Measurements from ENCODE around the gene GLG1. TPM values are rescaled to one million over a fixed set of nuclear protein-coding genes. Genes with fewer than 3 reads are reported as not detected.

GLG1 gene
- total RNA-seq, 1 donor from 2014 or later: 153 TPM

DNA sequence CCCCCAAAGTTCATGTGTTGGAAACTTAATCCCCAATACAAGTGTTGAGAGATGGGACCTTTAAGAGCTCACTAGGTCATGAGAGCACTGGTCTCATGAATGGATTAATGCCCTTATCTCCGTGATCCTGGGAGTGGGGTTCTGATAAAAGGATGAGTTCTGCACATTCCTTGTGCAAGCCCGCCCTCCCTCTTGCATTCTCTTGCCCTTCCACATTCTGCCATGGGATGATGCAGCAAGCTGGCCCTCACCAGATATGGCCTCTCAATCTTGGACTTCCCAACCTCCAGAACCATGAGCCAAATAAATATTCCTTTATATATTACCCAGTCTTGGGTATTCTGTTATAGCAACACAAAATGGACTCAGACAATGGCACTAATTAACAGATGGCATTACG lies 14.1 kb downstream of the GLG1 start:
- TF ChIP-seq CTCF (IDR thresholded peaks at IDR 0.05; ENCODE audit: unreplicated experiment): no peak
- peaks cover 4% of the 10 kb centered on the region for H3K36me3 Mint-ChIP-seq (ENCODE audit: low read depth, unreplicated experiment)
- no peak for DNase-seq (ENCODE audit: low spot score)
- H3K27me3 Mint-ChIP-seq (ENCODE audit: unreplicated experiment): peaks cover 1% of the 10 kb centered on the region
- no peaks in the 10 kb centered on the region for H3K9me3 Mint-ChIP-seq (ENCODE audit: unreplicated experiment)
- H3K4me3 Mint-ChIP-seq (ENCODE audit: unreplicated experiment): no peak overlapping the region
- H3K4me1 Mint-ChIP-seq (ENCODE audit: unreplicated experiment): no peaks in the 10 kb centered on the region
- H3K27ac Mint-ChIP-seq (ENCODE audit: unreplicated experiment): no peak overlapping the region

DNA sequence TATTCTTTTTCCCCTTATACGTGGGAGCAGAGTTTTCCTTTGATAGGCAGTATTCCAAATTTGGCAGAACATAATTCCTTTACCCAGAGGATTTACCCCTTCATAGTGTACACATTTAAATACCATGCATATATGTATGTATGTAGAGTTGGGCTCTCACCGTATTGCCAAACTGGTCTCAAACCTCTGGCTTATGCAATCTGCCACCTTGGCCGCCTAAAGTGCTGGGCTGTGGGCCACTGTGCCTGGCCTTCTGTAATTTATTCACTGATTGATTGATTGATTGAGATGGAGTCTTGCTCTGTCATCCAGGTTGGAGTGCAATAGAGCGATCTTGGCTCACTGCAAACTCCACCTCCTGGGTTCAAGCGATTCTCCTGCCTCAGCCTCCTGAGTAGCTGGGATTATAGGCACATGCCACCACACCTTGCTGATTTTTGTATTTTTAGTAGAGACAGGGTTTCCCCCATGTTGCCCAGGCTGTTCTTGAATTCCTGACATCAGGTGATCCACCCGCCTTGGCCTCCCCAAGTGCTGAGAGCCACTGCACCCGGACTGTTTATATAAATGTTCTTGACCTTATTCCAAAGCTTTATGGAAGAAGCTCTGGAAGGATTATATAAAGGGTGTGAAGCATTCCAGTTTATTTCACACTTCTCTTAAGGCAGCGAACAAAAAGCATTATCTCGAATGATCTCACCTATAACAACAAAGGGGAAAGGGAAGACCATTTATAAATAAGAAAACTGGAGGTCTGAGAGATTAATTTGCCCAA lies 14.9 kb downstream of the GLG1 start:
- no peak overlapping the region for H3K4me3 Mint-ChIP-seq (ENCODE audit: unreplicated experiment)
- no peaks in the 10 kb centered on the region for H3K4me1 Mint-ChIP-seq (ENCODE audit: unreplicated experiment)
- peaks cover 1% of the 10 kb centered on the region for H3K27me3 Mint-ChIP-seq (ENCODE audit: unreplicated experiment)
- DNase-seq (ENCODE audit: low spot score): no peak
- H3K27ac Mint-ChIP-seq (ENCODE audit: unreplicated experiment): no peak overlapping the region
- TF ChIP-seq CTCF (IDR thresholded peaks at IDR 0.05; ENCODE audit: unreplicated experiment): no peak
- H3K9me3 Mint-ChIP-seq (ENCODE audit: unreplicated experiment): no peaks in the 10 kb centered on the region
- H3K36me3 Mint-ChIP-seq (ENCODE audit: low read depth, unreplicated experiment): peaks cover 4% of the 10 kb centered on the region

GRCh38 chr16:74586948-74587347 lies 20.0 kb downstream of the GLG1 start:
- Mint-ChIP-seq H3K9me3 (ENCODE audit: unreplicated experiment) (no peaks in the 10 kb centered on the region), H3K4me1 (ENCODE audit: unreplicated experiment) (no peaks in the 10 kb centered on the region), H3K27ac (ENCODE audit: unreplicated experiment) (peak overlapping the region; percentile 3), H3K4me3 (ENCODE audit: unreplicated experiment) (no peak overlapping the region), H3K36me3 (ENCODE audit: low read depth, unreplicated experiment) (no peaks in the 10 kb centered on the region), H3K27me3 (ENCODE audit: unreplicated experiment) (no peaks in the 10 kb centered on the region)
- TF ChIP-seq CTCF (IDR thresholded peaks at IDR 0.05; ENCODE audit: unreplicated experiment): no peak
- DNase-seq (ENCODE audit: low spot score): no peak

GRCh38 chr16:74585846-74586443 lies 21.0 kb downstream of the GLG1 start:
- no peaks in the 10 kb centered on the region for H3K4me1 Mint-ChIP-seq (ENCODE audit: unreplicated experiment)
- no peaks in the 10 kb centered on the region for H3K36me3 Mint-ChIP-seq (ENCODE audit: low read depth, unreplicated experiment)
- no peak for TF ChIP-seq CTCF (IDR thresholded peaks at IDR 0.05; ENCODE audit: unreplicated experiment)

More at GRCh38 chr16:74585846-74586443, 21.0 kb downstream of the GLG1 start:
- no peaks in the 10 kb centered on the region for H3K27me3 Mint-ChIP-seq (ENCODE audit: unreplicated experiment)
- no peak overlapping the region for H3K4me3 Mint-ChIP-seq (ENCODE audit: unreplicated experiment)
- DNase-seq (ENCODE audit: low spot score): no peak
- no peaks in the 10 kb centered on the region for H3K9me3 Mint-ChIP-seq (ENCODE audit: unreplicated experiment)
- H3K27ac Mint-ChIP-seq (ENCODE audit: unreplicated experiment): no peak overlapping the region
